IMR-90 (cell line): Measurements from ENCODE around the gene ANGEL1. TPM values are rescaled to one million over a fixed set of nuclear protein-coding genes. Genes with fewer than 3 reads are reported as not detected.

ENCODE experiments used
- ATAC-seq: fragments of 200-7000 bp; cut with Tn5 transposase; 2 replicates; pipeline ENCODE4 v1.9.1; 2020; ENCODE audit warnings: low read depth, mild to moderate bottlenecking, moderate library complexity
- BruUV-seq: library from RNA; stranded (reverse); fragments of 400-500 nt; replicated peaks from 2 replicates; lab custom pipeline; 2021; lab: Mats Ljungman, UMichigan
- CTCF ChIA-PET: fragments of 300-600 bp; formaldehyde crosslinking; extraction: SDS; loops from one replicate; lab custom pipeline; 2021; ENCODE audit warnings: antibody characterized with exemption; lab: Yijun Ruan, JAX
- POLR2A ChIA-PET: fragments of 300-600 bp; sonication (Branson Sonifier 250); formaldehyde crosslinking; loops from one replicate; lab custom pipeline; 2022; ENCODE audit warnings: antibody characterized with exemption; ENCODE audit not compliant: unreplicated experiment; lab: Charles Lee
- DNase-seq: peaks from one replicate; pipeline ENCODE4 v3.0.0; 2013
- H2AFZ ChIP-seq: replicated peaks from 2 replicates; pipeline ENCODE3; 2013; ENCODE audit warnings: low read length, mild to moderate bottlenecking; ENCODE audit not compliant: poor library complexity
- H2AK5ac ChIP-seq: 2 replicates; pipeline ENCODE4 v1.6.1; 2013; ENCODE audit warnings: low read depth, low read length, inconsistent platforms
- H2AK9ac ChIP-seq: replicated peaks from 2 replicates; pipeline ENCODE3; 2013; ENCODE audit warnings: mild to moderate bottlenecking, low read depth, low read length, moderate library complexity; ENCODE audit not compliant: poor library complexity
- H2BK120ac ChIP-seq: 2 replicates; pipeline ENCODE4 v1.6.1; 2013; ENCODE audit warnings: low read depth, low read length, inconsistent platforms
- H2BK15ac ChIP-seq: 3 replicates; pipeline ENCODE4 v1.6.1; 2013; ENCODE audit warnings: low read depth, low read length, inconsistent platforms
- H2BK20ac ChIP-seq: 2 replicates; pipeline ENCODE4 v1.6.1; 2013; ENCODE audit warnings: low read depth, mild to moderate bottlenecking, inconsistent platforms, low read length, moderate library complexity
- H2BK5ac ChIP-seq: 2 replicates; pipeline ENCODE4 v1.6.1; 2013; ENCODE audit warnings: mild to moderate bottlenecking, low read depth, low read length, inconsistent platforms; ENCODE audit not compliant: poor library complexity, severe bottlenecking
- H3K14ac ChIP-seq: replicated peaks from 2 replicates; pipeline ENCODE4 v1.6.1; 2013; ENCODE audit warnings: low read depth, low read length, inconsistent platforms
- H3K18ac ChIP-seq: 2 replicates; pipeline ENCODE4 v1.6.1; 2013; ENCODE audit warnings: low read depth, low read length, control low read depth
- H3K23ac ChIP-seq: 2 replicates; pipeline ENCODE4 v1.6.1; 2013; ENCODE audit warnings: low read depth, low read length, inconsistent platforms
- H3K27ac ChIP-seq: 2 replicates; pipeline ENCODE4 v1.5.1; 2013; ENCODE audit warnings: mild to moderate bottlenecking, control low read depth, low read length; ENCODE audit not compliant: insufficient read depth
- H3K27me3 ChIP-seq: 2 replicates; pipeline ENCODE4 v1.6.1; 2013; ENCODE audit warnings: low read length; ENCODE audit not compliant: control insufficient read depth, insufficient read depth
- H3K36me3 ChIP-seq: 2 replicates; pipeline ENCODE4 v1.6.1; 2013; ENCODE audit warnings: low read length, mixed read lengths; ENCODE audit not compliant: control insufficient read depth, insufficient read depth
- H3K4ac ChIP-seq: 2 replicates; pipeline ENCODE4 v1.6.1; 2013; ENCODE audit warnings: low read depth, low read length, inconsistent platforms
- H3K4me1 ChIP-seq: 2 replicates; pipeline ENCODE4 v1.6.1; 2013; ENCODE audit warnings: low read length, mixed read lengths; ENCODE audit not compliant: control insufficient read depth, insufficient read depth
- H3K4me2 ChIP-seq: 2 replicates; pipeline ENCODE4 v1.6.1; 2013; ENCODE audit warnings: low read depth, mild to moderate bottlenecking, control low read depth, low read length, moderate library complexity
- H3K4me3 ChIP-seq: 2 replicates; pipeline ENCODE4 v1.5.1; 2013; ENCODE audit warnings: low read depth, mild to moderate bottlenecking, control low read depth, low read length, moderate library complexity; ENCODE audit not compliant: insufficient read depth
- H3K56ac ChIP-seq: 2 replicates; pipeline ENCODE4 v1.6.1; 2013; ENCODE audit warnings: low read length, inconsistent platforms; ENCODE audit not compliant: insufficient read depth; ENCODE audit errors: extremely low read depth
- H3K79me1 ChIP-seq, 2 experiments: 2 replicates each; pipeline ENCODE4 v1.6.1; 2013; ENCODE audit warnings: low read length in 2 of 2, inconsistent platforms in 1 of 2, low read depth in 1 of 2
- H3K9ac ChIP-seq: 2 replicates; pipeline ENCODE4 v1.6.1; 2013; ENCODE audit warnings: low read depth, low read length, control low read depth
- H3K9me1 ChIP-seq: 2 replicates; pipeline ENCODE4 v1.6.1; 2013; ENCODE audit warnings: low read length, inconsistent platforms; ENCODE audit not compliant: insufficient read depth
- H3K9me3 ChIP-seq: 2 replicates; pipeline ENCODE4 v1.6.1; 2013; ENCODE audit warnings: low read length; ENCODE audit not compliant: control insufficient read depth, insufficient read depth
- H4K20me1 ChIP-seq: 2 replicates; pipeline ENCODE4 v1.6.1; 2013; ENCODE audit warnings: low read length, inconsistent platforms; ENCODE audit not compliant: insufficient read depth
- H4K5ac ChIP-seq: 2 replicates; pipeline ENCODE4 v1.6.1; 2013; ENCODE audit warnings: mild to moderate bottlenecking, low read depth, low read length, control low read depth
- H4K8ac ChIP-seq, 2 experiments: 2 replicates each; pipeline ENCODE4 v1.6.1; 2013; ENCODE audit warnings: low read depth in 2 of 2, low read length in 2 of 2, control low read depth in 1 of 2, inconsistent platforms in 1 of 2
- H4K91ac ChIP-seq: 2 replicates; pipeline ENCODE4 v1.6.1; 2013; ENCODE audit warnings: low read depth, low read length, inconsistent platforms; ENCODE audit not compliant: insufficient read depth
- BHLHE40 ChIP-seq: fragments of 150-350 bp; IDR thresholded peaks from 2 replicates; pipeline ENCODE4 v1.6.1; 2016; ENCODE audit warnings: mild to moderate bottlenecking, low read depth, low read length
- CEBPB ChIP-seq: IDR thresholded peaks from 2 replicates; pipeline ENCODE4 v1.6.1; 2012; ENCODE audit warnings: low read depth, low read length, improper control_type of control experiment
- CHD1 ChIP-seq: IDR thresholded peaks from 2 replicates; pipeline ENCODE4 v1.6.1; 2012; ENCODE audit warnings: low read depth, low read length, improper control_type of control experiment
- MAFK ChIP-seq: IDR thresholded peaks from 2 replicates; pipeline ENCODE4 v1.6.1; 2012; ENCODE audit warnings: low read depth, low read length, improper control_type of control experiment
- MAZ ChIP-seq: IDR thresholded peaks from 2 replicates; pipeline ENCODE4 v1.6.1; 2012; ENCODE audit warnings: low read depth, mild to moderate bottlenecking, low read length, improper control_type of control experiment, moderate library complexity, borderline replicate concordance
- MXI1 ChIP-seq: IDR thresholded peaks from 2 replicates; pipeline ENCODE4 v1.6.1; 2012; ENCODE audit warnings: low read depth, mild to moderate bottlenecking, low read length, moderate library complexity, borderline replicate concordance
- NFE2L2 ChIP-seq: fragments of 150-350 bp; IDR thresholded peaks from 2 replicates; pipeline ENCODE4 v1.6.1; 2016; ENCODE audit warnings: low read depth, mild to moderate bottlenecking, low read length
- POLR2A ChIP-seq: IDR thresholded peaks from 2 replicates; pipeline ENCODE4 v1.6.1; 2012; ENCODE audit warnings: mild to moderate bottlenecking, low read depth, low read length
- RAD21 ChIP-seq: IDR thresholded peaks from 2 replicates; pipeline ENCODE4 v1.6.1; 2012; ENCODE audit warnings: low read length, improper control_type of control experiment
- RCOR1 ChIP-seq: IDR thresholded peaks from 2 replicates; pipeline ENCODE4 v1.6.1; 2012; ENCODE audit warnings: mild to moderate bottlenecking, low read length, improper control_type of control experiment; ENCODE audit not compliant: insufficient replicate concordance
- RFX5 ChIP-seq: IDR thresholded peaks from 2 replicates; pipeline ENCODE4 v1.8.0; 2012; ENCODE audit warnings: low read depth, mild to moderate bottlenecking, low read length, moderate library complexity
- SMC3 ChIP-seq: fragments of 150-350 bp; IDR thresholded peaks from 2 replicates; pipeline ENCODE4 v1.6.1; 2016; ENCODE audit warnings: low read depth, mild to moderate bottlenecking, antibody characterized with exemption, low read length, moderate library complexity
- WGBS, 2 experiments: methylation state at CpG; one replicate each; pipeline versions ENCODE4 v1.1.5 to v1.1.7; 2013; ENCODE audit warnings: missing lambda C conversion rate in 2 of 2; ENCODE audit not compliant: insufficient read length in 1 of 2; ENCODE audit errors: extremely low coverage in 2 of 2; 5-methylcytosine and 5-hydroxymethylcytosine counted together
- dilution Hi-C: fragments of 300-500 bp; cut with HindIII; formaldehyde crosslinking; loops from one replicate; pipeline ENCODE4 v1.14.3; 2018; ENCODE audit warnings: low sequenced_read_pairs; ENCODE audit not compliant: unreplicated experiment
- in situ Hi-C: fragments of 300-500 bp; cut with MboI; formaldehyde crosslinking; loops from 3 replicates; pipeline ENCODE4 v1.14.3; 2019; ENCODE audit warnings: low sequenced_read_pairs, inconsistent platforms, mixed read lengths
- intact Hi-C: fragments of 100-400 bp; cut with micrococcal nuclease; formaldehyde crosslinking; loops from 2 replicates; pipeline ENCODE4 v1.10.0; 2022
- polyA plus RNA-seq, 3 experiments: library from polyadenylated mRNA; depleted of rRNA; stranded (reverse); fragments of >200 nt; gene quantifications; 2 replicates each; pipeline ENCODE4 v1.2.3, GENCODE V29; 2012; ENCODE audit warnings: low replicate concordance in 1 of 3
- total RNA-seq: library from RNA; depleted of rRNA; stranded (reverse); fragments of >200 nt; gene quantifications from 2 replicates; pipeline ENCODE4 v1.2.3, GENCODE V29; 2012
- TF ChIP-seq, protein P1 (sequence below): fragments of 150-350 bp; IDR thresholded peaks from 2 replicates; pipeline ENCODE4 v1.6.1; 2016; ENCODE audit warnings: low read depth, mild to moderate bottlenecking, low read length, moderate library complexity, borderline replicate concordance
- TF ChIP-seq, protein P2 (sequence below): conservative IDR thresholded peaks from 2 replicates; pipeline ENCODE4 v1.5.1; 2012; ENCODE audit warnings: mild to moderate bottlenecking, low read depth, low read length, improper control_type of control experiment
- TF ChIP-seq, protein P3 (sequence below): fragments of 150-350 bp; IDR thresholded peaks from 2 replicates; pipeline ENCODE4 v1.6.1; 2017; ENCODE audit warnings: mild to moderate bottlenecking, antibody characterized with exemption, low read length, low read depth

Gene ANGEL1
- total and polyA plus RNA-seq, 2 of the 4 experiments (the other 2 are of a cell fraction): 4.1 to 10.0 TPM

DNA sequence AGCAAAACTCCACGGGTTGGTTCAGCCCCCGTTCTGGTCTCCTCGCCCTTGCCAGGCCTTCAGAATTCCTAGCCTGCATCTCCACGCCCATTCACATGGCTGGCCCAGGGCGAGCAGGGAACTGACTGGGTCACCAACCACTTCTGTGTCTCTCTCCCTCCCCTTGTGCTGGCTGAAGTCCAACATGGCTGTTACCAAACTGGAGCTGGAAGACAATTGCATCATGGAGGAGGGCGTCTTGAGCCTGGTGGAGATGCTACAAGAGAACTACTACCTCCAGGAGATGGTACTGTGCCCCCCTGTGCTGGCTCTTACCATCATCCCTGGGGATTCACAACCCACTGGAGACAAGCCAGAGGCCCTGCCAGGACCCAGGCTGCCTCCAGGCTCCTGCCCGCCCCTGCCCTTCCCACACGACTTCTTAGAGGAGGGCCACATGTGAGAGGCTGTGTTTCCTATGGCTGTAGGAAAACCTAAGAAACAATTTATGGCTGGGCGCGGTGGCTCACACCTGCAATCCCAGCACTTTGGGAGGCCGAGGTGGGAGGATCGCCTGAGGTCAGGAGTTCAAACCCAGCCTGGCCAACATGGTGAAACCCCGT lies 23.4 kb upstream of the ANGEL1 start:
- no CpG with 5 or more reads among the region's 13 CpGs for WGBS, 2 experiments
- H3K9me3 ChIP-seq: no peaks in the 10 kb centered on the region
- dilution Hi-C loops: no loop called here

More for the DNA sequence above, 23.4 kb upstream of the ANGEL1 start:
- in situ Hi-C loops: no loop called here
- no peak overlapping the region for H2AK5ac ChIP-seq
- no peak overlapping the region for H2AK9ac ChIP-seq
- POLR2A ChIA-PET: no interaction called here
- no peak overlapping the region for H4K5ac ChIP-seq
- no peak overlapping the region for H3K56ac ChIP-seq
- no peak overlapping the region for H3K23ac ChIP-seq
- H3K9me1 ChIP-seq: no peaks in the 10 kb centered on the region
- H3K36me3 ChIP-seq: no peaks in the 10 kb centered on the region
- H3K14ac ChIP-seq: no peak overlapping the region
- ATAC-seq (no peak), DNase-seq (no peak)
- H3K4me3 ChIP-seq: no peak overlapping the region
- intact Hi-C loops: no loop called here
- peaks cover 19% of the 10 kb centered on the region for H3K27me3 ChIP-seq
- no peak overlapping the region for H3K4ac ChIP-seq
- H3K4me2 ChIP-seq: no peak overlapping the region
- no peaks in the 10 kb centered on the region for H4K20me1 ChIP-seq
- no peak overlapping the region for H4K8ac ChIP-seq
- no peaks in the 10 kb centered on the region for H3K4me1 ChIP-seq
- TF ChIP-seq CEBPB (no peak), NFE2L2 (no peak), BHLHE40 (no peak), RAD21 (no peak), CHD1 (no peak), POLR2A (no peak), RFX5 (no peak), MXI1 (no peak), SMC3 (no peak), RCOR1 (no peak), MAZ (no peak), MAFK (no peak)
- TF ChIP-seq, protein P1, sequence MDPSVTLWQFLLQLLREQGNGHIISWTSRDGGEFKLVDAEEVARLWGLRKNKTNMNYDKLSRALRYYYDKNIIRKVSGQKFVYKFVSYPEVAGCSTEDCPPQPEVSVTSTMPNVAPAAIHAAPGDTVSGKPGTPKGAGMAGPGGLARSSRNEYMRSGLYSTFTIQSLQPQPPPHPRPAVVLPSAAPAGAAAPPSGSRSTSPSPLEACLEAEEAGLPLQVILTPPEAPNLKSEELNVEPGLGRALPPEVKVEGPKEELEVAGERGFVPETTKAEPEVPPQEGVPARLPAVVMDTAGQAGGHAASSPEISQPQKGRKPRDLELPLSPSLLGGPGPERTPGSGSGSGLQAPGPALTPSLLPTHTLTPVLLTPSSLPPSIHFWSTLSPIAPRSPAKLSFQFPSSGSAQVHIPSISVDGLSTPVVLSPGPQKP: no peak
- TF ChIP-seq, protein P2, sequence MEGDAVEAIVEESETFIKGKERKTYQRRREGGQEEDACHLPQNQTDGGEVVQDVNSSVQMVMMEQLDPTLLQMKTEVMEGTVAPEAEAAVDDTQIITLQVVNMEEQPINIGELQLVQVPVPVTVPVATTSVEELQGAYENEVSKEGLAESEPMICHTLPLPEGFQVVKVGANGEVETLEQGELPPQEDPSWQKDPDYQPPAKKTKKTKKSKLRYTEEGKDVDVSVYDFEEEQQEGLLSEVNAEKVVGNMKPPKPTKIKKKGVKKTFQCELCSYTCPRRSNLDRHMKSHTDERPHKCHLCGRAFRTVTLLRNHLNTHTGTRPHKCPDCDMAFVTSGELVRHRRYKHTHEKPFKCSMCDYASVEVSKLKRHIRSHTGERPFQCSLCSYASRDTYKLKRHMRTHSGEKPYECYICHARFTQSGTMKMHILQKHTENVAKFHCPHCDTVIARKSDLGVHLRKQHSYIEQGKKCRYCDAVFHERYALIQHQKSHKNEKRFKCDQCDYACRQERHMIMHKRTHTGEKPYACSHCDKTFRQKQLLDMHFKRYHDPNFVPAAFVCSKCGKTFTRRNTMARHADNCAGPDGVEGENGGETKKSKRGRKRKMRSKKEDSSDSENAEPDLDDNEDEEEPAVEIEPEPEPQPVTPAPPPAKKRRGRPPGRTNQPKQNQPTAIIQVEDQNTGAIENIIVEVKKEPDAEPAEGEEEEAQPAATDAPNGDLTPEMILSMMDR: no peak
- TF ChIP-seq, protein P3, sequence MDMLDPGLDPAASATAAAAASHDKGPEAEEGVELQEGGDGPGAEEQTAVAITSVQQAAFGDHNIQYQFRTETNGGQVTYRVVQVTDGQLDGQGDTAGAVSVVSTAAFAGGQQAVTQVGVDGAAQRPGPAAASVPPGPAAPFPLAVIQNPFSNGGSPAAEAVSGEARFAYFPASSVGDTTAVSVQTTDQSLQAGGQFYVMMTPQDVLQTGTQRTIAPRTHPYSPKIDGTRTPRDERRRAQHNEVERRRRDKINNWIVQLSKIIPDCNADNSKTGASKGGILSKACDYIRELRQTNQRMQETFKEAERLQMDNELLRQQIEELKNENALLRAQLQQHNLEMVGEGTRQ: no peak
- no TSS peak for BruUV-seq
- H2AFZ ChIP-seq: no peak overlapping the region
- no peak overlapping the region for H3K9ac ChIP-seq
- no peak overlapping the region for H2BK15ac ChIP-seq
- no peak overlapping the region for H2BK120ac ChIP-seq
- H3K18ac ChIP-seq: no peak overlapping the region
- H4K91ac ChIP-seq: no peak overlapping the region
- H2BK5ac ChIP-seq: no peak overlapping the region
- H2BK20ac ChIP-seq: no peak overlapping the region
- CTCF ChIA-PET: no interaction called here
- no peaks in the 10 kb centered on the region for H3K79me1 ChIP-seq
- H3K27ac ChIP-seq: no peak overlapping the region
